GM10266 (cell line): ENCODE data around the gene FHIT.

Experiments
- DNase-seq: peaks from one replicate; pipeline ENCODE4 v3.0.0; 2012; ENCODE audit errors: extremely low spot score
- TF ChIP-seq, protein P1 (sequence below): IDR thresholded peaks from 2 replicates; pipeline ENCODE4 v1.5.1; 2012; ENCODE audit warnings: mild to moderate bottlenecking, low read depth; ENCODE audit not compliant: control insufficient read depth, insufficient read depth; ENCODE audit errors: missing control alignments

Gene FHIT

DNA sequence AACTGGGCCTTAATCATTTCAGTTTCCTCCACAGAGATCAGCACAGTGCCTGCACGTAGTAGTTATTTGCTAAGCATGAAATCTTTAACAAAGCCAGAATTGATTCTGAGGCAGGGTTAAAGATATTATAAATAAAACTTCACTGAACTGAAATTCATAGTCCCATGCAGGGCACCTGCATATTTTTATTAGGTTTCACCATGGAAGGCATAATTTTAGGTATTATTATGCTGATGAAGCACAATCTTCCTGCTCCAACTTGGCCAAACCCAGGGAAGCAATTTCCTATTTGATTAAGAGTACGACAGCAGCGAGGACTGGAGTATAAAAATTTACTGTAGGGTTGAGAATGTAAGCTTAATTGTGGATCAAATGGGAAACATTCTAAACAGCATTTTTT lies 1131.0 kb downstream of the FHIT start:
- DNase-seq: no peak
- TF ChIP-seq, protein P1, sequence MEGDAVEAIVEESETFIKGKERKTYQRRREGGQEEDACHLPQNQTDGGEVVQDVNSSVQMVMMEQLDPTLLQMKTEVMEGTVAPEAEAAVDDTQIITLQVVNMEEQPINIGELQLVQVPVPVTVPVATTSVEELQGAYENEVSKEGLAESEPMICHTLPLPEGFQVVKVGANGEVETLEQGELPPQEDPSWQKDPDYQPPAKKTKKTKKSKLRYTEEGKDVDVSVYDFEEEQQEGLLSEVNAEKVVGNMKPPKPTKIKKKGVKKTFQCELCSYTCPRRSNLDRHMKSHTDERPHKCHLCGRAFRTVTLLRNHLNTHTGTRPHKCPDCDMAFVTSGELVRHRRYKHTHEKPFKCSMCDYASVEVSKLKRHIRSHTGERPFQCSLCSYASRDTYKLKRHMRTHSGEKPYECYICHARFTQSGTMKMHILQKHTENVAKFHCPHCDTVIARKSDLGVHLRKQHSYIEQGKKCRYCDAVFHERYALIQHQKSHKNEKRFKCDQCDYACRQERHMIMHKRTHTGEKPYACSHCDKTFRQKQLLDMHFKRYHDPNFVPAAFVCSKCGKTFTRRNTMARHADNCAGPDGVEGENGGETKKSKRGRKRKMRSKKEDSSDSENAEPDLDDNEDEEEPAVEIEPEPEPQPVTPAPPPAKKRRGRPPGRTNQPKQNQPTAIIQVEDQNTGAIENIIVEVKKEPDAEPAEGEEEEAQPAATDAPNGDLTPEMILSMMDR: no peak

DNA sequence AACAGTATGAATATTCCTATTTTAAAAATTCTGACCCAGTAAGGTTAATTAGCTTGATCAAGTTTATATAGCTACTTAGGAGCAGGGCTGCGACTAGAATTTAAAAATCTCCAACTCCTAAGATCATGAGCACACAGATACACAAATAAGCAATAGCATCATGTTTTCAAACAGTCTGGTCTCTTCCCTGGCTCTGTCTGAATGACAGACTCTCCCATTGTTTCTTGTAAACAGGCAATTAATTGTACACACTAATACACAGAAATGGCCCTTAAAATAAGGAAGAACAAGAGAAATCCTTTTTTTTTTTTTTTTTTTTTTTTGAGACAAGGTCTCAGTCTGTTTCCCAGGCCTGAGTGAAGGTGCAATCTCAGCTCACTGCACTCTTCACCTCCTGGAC lies 1137.1 kb downstream of the FHIT start:
- TF ChIP-seq, protein P1: no peak
- no peak for DNase-seq

GRCh38 chr3:60107275-60107674 lies 1144.0 kb downstream of the FHIT start:
- no peak for DNase-seq
- TF ChIP-seq, protein P1: no peak

DNA sequence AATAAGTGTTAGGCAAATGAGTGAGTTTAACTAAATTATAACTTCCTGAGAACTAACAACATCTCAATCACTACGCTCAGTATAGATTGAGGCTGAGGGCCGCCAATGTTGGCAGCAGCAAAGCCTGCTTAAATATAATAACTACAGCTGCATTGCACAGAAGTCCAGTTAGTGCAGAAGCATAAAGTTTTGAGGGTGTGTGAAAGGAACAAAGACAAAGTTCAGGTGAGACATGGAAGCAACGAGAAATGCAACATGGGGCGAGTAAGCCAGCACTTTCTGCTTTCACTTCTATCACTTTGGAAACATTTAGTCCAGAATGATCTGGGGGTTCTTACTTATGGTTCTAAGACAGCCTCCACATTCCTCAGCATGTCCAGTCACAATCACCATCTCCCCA lies 1149.1 kb downstream of the FHIT start:
- TF ChIP-seq, protein P1: no peak
- DNase-seq: no peak

DNA sequence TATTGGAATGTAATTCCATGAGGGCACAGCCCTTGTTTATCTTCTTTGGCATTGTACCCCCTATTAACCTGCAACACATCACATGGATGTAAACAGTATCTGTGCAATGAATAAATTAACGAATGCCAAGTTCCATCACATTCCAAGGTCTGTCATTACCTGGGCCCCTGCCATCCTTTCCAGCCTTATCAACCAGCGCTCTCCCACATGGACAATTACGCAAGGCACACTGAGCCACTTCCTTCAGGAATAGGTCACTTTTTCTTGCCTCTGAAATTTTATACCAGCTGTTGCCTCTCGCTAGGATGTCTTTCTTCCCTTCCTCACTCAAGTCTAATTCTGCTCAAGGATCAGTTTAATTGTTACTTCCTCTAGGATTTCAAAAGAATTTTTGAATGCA lies 1149.6 kb downstream of the FHIT start:
- no peak for DNase-seq
- TF ChIP-seq, protein P1: no peak

GRCh38 chr3:60096403-60096802 lies 1154.8 kb downstream of the FHIT start:
- no peak for DNase-seq
- TF ChIP-seq, protein P1: no peak

GRCh38 chr3:60095930-60096329 lies 1155.3 kb downstream of the FHIT start:
- TF ChIP-seq, protein P1: no peak
- no peak for DNase-seq
